GM12878 (cell line): ENCODE measurements around the gene HOXD12. TPM values are rescaled to one million over a fixed set of nuclear protein-coding genes. Genes with fewer than 3 reads are reported as not detected.

Experiments
- CHD2 ChIP-seq: IDR thresholded peaks from 2 replicates; pipeline ENCODE4 v1.6.1; 2011; ENCODE audit warnings: low read depth, low read length, improper control_type of control experiment, borderline replicate concordance
- DPF2 ChIP-seq: fragments of 450-650 bp; IDR thresholded peaks from 2 replicates; pipeline ENCODE4 v1.6.1; 2017; ENCODE audit warnings: mild to moderate bottlenecking
- EP300 ChIP-seq, 2 experiments: fragments of 150-350 bp in 1 of 2; IDR thresholded peaks; 2 replicates each; pipeline ENCODE4 v1.6.1; 2011 to 2012; ENCODE audit warnings: low read depth in 2 of 2, low read length in 2 of 2, borderline replicate concordance in 1 of 2, improper control_type of control experiment in 1 of 2, inconsistent platforms in 1 of 2; ENCODE audit not compliant: control insufficient read depth in 1 of 2
- GATAD2B ChIP-seq: fragments of 450-650 bp; conservative IDR thresholded peaks from 2 replicates; pipeline ENCODE4 v1.6.1; 2017; ENCODE audit warnings: low read depth, mild to moderate bottlenecking, moderate library complexity
- PML ChIP-seq: IDR thresholded peaks from 2 replicates; pipeline ENCODE4 v1.6.1; 2012; ENCODE audit warnings: low read length, inconsistent platforms
- TCF12 ChIP-seq: IDR thresholded peaks from 2 replicates; pipeline ENCODE4 v1.6.1; 2011; ENCODE audit warnings: low read depth, mild to moderate bottlenecking, low read length
- ZBED1 ChIP-seq: IDR thresholded peaks from 2 replicates; pipeline ENCODE4 v1.6.1; 2016; ENCODE audit warnings: borderline replicate concordance
- ZNF217 ChIP-seq: fragments of 450-650 bp; IDR thresholded peaks from 2 replicates; pipeline ENCODE4 v1.6.1; 2017; ENCODE audit warnings: antibody characterized with exemption, mild to moderate bottlenecking
- polyA plus RNA-seq, 11 experiments: library from polyadenylated mRNA; depleted of rRNA in 4 of 11; unstranded in 6 of 11; stranded (reverse) in 5 of 11; fragments of >200 nt; fragmentation: Nextera tagmentation in 4 of 11; fragmentation: Illumina TruSeq in 1 of 11; extraction: Ambion mirVana in 4 of 11; extraction: Trizol in 1 of 11; gene quantifications; 1 replicate in 1 of 11; 2 replicates in 10 of 11; pipeline versions ENCODE4 v1.2.1 to v1.2.3, GENCODE V29; 2011 to 2016; ENCODE audit warnings: inconsistent platforms in 2 of 11, missing spikeins in 2 of 11, low read depth in 1 of 11
- total RNA-seq, 4 experiments: library from RNA; depleted of rRNA in 3 of 4; stranded (reverse); fragments of >200 nt in 3 of 4; fragmentation: Illumina TruSeq in 1 of 4; extraction: Trizol in 1 of 4; gene quantifications; 2 replicates each; pipeline versions ENCODE4 v1.2.1 to v1.2.3, GENCODE V29; 2013 to 2021
- TF ChIP-seq, protein P1 (sequence below): fragments of 450-650 bp; IDR thresholded peaks from 2 replicates; pipeline ENCODE4 v1.6.1; 2017; ENCODE audit warnings: antibody characterized with exemption, mild to moderate bottlenecking, moderate library complexity
- TF ChIP-seq, protein P2 (sequence below): fragments of 450-650 bp; conservative IDR thresholded peaks from 2 replicates; pipeline ENCODE4 v1.6.1; 2017; ENCODE audit warnings: mild to moderate bottlenecking, moderate library complexity
- TF ChIP-seq, protein P3 (sequence below): fragments of 450-650 bp; IDR thresholded peaks from 2 replicates; pipeline ENCODE4 v1.6.1; 2017; ENCODE audit warnings: mild to moderate bottlenecking, moderate library complexity
- TF ChIP-seq, protein P4 (sequence below): fragments of 150-350 bp; IDR thresholded peaks from 2 replicates; pipeline ENCODE4 v1.6.1; 2014; ENCODE audit warnings: mild to moderate bottlenecking, low read depth, low read length
- TF ChIP-seq, protein P5 (sequence below): fragments of 450-650 bp; IDR thresholded peaks from 2 replicates; pipeline ENCODE4 v1.6.1; 2017; ENCODE audit warnings: mild to moderate bottlenecking, moderate library complexity

HOXD12 gene
- total and polyA plus RNA-seq, 10 of the 15 experiments (the other 5 are each of a cell fraction or from before 2014, with no cell fraction given) = not detected

DNA sequence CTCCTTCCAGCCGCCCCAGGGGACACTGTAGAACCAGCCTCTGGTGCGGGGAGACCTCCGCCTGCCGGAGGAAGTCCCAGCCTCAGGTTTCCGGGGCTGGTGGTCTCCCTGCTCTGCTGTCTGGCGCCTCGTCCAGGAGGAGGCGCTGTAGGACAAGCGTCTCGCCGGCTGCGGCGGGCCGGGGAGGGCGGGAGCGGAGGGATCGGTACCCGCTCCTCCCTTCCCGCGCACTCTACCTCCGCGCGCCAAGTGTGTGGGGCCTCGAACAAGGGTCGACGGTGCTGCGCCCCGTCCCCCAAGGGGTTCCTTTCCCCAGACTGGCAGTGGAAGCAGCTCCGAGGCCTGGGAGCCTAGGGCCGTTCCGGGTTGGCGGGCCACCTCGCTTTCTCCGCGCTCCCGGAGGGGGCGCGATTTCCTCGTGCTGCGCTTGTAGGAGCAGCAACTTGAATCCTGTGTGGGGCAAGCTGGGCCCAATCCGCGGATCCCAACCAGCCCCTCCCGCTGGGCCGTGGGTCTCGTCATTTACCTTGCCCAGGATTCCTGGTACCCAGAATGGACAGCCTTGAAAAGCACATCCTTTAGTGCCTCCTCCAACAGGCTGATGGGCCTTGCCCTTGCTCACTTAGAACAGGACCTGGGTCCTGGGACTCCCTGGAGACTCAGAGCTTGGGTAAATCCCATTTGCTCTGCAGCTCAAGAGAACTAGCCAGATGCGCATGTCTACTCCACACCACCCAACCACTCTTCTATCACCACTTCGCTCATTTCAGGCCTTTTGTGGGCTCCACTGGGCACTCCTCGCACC is 41.1 kb downstream of the HOXD12 start (continued):
- TF ChIP-seq, protein P1, sequence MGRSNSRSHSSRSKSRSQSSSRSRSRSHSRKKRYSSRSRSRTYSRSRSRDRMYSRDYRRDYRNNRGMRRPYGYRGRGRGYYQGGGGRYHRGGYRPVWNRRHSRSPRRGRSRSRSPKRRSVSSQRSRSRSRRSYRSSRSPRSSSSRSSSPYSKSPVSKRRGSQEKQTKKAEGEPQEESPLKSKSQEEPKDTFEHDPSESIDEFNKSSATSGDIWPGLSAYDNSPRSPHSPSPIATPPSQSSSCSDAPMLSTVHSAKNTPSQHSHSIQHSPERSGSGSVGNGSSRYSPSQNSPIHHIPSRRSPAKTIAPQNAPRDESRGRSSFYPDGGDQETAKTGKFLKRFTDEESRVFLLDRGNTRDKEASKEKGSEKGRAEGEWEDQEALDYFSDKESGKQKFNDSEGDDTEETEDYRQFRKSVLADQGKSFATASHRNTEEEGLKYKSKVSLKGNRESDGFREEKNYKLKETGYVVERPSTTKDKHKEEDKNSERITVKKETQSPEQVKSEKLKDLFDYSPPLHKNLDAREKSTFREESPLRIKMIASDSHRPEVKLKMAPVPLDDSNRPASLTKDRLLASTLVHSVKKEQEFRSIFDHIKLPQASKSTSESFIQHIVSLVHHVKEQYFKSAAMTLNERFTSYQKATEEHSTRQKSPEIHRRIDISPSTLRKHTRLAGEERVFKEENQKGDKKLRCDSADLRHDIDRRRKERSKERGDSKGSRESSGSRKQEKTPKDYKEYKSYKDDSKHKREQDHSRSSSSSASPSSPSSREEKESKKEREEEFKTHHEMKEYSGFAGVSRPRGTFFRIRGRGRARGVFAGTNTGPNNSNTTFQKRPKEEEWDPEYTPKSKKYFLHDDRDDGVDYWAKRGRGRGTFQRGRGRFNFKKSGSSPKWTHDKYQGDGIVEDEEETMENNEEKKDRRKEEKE = no peak
- TF ChIP-seq, protein P2, sequence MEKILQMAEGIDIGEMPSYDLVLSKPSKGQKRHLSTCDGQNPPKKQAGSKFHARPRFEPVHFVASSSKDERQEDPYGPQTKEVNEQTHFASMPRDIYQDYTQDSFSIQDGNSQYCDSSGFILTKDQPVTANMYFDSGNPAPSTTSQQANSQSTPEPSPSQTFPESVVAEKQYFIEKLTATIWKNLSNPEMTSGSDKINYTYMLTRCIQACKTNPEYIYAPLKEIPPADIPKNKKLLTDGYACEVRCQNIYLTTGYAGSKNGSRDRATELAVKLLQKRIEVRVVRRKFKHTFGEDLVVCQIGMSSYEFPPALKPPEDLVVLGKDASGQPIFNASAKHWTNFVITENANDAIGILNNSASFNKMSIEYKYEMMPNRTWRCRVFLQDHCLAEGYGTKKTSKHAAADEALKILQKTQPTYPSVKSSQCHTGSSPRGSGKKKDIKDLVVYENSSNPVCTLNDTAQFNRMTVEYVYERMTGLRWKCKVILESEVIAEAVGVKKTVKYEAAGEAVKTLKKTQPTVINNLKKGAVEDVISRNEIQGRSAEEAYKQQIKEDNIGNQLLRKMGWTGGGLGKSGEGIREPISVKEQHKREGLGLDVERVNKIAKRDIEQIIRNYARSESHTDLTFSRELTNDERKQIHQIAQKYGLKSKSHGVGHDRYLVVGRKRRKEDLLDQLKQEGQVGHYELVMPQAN = 0 out of 2 replicates have a peak, but pooled peaks have one; percentile 42
- TF ChIP-seq, protein P3, sequence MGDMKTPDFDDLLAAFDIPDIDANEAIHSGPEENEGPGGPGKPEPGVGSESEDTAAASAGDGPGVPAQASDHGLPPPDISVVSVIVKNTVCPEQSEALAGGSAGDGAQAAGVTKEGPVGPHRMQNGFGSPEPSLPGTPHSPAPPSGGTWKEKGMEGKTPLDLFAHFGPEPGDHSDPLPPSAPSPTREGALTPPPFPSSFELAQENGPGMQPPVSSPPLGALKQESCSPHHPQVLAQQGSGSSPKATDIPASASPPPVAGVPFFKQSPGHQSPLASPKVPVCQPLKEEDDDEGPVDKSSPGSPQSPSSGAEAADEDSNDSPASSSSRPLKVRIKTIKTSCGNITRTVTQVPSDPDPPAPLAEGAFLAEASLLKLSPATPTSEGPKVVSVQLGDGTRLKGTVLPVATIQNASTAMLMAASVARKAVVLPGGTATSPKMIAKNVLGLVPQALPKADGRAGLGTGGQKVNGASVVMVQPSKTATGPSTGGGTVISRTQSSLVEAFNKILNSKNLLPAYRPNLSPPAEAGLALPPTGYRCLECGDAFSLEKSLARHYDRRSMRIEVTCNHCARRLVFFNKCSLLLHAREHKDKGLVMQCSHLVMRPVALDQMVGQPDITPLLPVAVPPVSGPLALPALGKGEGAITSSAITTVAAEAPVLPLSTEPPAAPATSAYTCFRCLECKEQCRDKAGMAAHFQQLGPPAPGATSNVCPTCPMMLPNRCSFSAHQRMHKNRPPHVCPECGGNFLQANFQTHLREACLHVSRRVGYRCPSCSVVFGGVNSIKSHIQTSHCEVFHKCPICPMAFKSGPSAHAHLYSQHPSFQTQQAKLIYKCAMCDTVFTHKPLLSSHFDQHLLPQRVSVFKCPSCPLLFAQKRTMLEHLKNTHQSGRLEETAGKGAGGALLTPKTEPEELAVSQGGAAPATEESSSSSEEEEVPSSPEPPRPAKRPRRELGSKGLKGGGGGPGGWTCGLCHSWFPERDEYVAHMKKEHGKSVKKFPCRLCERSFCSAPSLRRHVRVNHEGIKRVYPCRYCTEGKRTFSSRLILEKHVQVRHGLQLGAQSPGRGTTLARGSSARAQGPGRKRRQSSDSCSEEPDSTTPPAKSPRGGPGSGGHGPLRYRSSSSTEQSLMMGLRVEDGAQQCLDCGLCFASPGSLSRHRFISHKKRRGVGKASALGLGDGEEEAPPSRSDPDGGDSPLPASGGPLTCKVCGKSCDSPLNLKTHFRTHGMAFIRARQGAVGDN = 0 out of 2 replicates have a peak, but pooled peaks have one; percentile 25
- TF ChIP-seq CHD2 = 0 out of 2 replicates have a peak, but pooled peaks have one; percentile 20
- TF ChIP-seq TCF12 = no peak
- TF ChIP-seq, protein P4, sequence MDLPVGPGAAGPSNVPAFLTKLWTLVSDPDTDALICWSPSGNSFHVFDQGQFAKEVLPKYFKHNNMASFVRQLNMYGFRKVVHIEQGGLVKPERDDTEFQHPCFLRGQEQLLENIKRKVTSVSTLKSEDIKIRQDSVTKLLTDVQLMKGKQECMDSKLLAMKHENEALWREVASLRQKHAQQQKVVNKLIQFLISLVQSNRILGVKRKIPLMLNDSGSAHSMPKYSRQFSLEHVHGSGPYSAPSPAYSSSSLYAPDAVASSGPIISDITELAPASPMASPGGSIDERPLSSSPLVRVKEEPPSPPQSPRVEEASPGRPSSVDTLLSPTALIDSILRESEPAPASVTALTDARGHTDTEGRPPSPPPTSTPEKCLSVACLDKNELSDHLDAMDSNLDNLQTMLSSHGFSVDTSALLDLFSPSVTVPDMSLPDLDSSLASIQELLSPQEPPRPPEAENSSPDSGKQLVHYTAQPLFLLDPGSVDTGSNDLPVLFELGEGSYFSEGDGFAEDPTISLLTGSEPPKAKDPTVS = no peak
- TF ChIP-seq, protein P5, sequence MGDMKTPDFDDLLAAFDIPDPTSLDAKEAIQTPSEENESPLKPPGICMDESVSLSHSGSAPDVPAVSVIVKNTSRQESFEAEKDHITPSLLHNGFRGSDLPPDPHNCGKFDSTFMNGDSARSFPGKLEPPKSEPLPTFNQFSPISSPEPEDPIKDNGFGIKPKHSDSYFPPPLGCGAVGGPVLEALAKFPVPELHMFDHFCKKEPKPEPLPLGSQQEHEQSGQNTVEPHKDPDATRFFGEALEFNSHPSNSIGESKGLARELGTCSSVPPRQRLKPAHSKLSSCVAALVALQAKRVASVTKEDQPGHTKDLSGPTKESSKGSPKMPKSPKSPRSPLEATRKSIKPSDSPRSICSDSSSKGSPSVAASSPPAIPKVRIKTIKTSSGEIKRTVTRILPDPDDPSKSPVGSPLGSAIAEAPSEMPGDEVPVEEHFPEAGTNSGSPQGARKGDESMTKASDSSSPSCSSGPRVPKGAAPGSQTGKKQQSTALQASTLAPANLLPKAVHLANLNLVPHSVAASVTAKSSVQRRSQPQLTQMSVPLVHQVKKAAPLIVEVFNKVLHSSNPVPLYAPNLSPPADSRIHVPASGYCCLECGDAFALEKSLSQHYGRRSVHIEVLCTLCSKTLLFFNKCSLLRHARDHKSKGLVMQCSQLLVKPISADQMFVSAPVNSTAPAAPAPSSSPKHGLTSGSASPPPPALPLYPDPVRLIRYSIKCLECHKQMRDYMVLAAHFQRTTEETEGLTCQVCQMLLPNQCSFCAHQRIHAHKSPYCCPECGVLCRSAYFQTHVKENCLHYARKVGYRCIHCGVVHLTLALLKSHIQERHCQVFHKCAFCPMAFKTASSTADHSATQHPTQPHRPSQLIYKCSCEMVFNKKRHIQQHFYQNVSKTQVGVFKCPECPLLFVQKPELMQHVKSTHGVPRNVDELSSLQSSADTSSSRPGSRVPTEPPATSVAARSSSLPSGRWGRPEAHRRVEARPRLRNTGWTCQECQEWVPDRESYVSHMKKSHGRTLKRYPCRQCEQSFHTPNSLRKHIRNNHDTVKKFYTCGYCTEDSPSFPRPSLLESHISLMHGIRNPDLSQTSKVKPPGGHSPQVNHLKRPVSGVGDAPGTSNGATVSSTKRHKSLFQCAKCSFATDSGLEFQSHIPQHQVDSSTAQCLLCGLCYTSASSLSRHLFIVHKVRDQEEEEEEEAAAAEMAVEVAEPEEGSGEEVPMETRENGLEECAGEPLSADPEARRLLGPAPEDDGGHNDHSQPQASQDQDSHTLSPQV = peak; percentile 75
- peak; percentile 72 for TF ChIP-seq GATAD2B
- no peak for TF ChIP-seq ZBED1
- TF ChIP-seq PML = no peak
- no peak for TF ChIP-seq EP300 (IDR thresholded peaks at IDR 0.05; ENCODE audit: borderline replicate concordance in 1 of 2, control insufficient read depth in 1 of 2, low read depth in 2 of 2, low read length in 2 of 2)
- peak; percentile 55; the same call in 1 of the 2 replicates for TF ChIP-seq DPF2
- 0 out of 2 replicates have a peak, but pooled peaks have one; percentile 48 for TF ChIP-seq ZNF217
